ENCODE results near the gene LHX1.

GRCh38 chr17:36947922-36948716 is 10.8 kb downstream of the LHX1 start:
- TF ChIP-seq CTCF (conservative IDR thresholded peaks at IDR 0.05; ENCODE audit: low read length) (no peak), EZH2phosphoT487 (IDR thresholded peaks at IDR 0.05; ENCODE audit: borderline replicate concordance) (no peak)

Data from Loucy (cell line).